ENCODE data around the gene IDI1.

Gene IDI1

DNA sequence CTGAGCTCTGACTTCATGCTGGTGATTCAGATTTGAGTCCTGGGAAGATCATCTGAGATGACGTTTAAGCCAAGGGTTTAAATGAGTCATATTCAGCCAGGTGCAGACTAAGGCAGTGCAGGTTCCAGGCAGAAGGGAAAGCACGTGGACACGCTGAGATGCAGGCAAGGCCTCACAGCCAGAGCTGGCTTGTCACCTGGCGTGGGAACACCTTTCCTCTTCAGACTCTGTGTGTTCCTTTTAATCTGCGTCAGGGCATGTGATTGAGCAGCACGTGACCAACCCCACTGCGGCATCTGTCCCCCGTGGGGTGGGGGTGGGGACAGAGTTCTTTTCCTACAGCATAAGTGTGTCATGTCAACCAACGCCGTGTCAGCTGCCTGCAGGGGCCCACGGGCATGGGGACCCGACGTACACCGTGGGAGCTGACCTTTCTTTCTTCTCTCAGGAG is 12.6 kb downstream of the IDI1 start:
- peak; percentile 82 for DNase-seq (ENCODE audit: low read depth)
- H3K4me3 ChIP-seq (ENCODE audit: low read depth, low read length) = no peak overlapping the region
- TF ChIP-seq CTCF (IDR thresholded peaks at IDR 0.05; ENCODE audit: insufficient read depth, low read depth, low read length, missing control alignments) = no peak

DNA sequence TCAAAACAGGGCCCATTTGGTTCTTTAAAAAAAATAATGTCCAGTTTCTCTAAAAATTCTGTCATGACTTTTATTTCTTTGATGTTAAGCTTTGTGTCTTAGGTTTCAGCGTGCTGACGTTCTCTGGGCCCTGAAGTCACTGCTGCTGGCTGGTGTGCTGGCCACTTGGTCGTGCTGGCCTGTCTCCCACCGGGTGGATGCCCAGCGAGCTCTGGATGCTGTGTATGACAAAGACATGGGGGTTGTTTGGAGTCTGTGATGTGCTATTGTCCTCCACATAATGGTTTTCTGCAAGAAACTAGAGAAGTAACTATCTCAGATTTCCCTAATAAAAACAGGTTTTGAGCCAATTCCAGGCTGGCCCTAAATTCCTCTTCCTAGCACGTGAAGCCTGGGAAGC is 13.7 kb downstream of the IDI1 start:
- no peak for DNase-seq (ENCODE audit: low read depth)
- H3K4me3 ChIP-seq (ENCODE audit: low read depth, low read length) = no peak overlapping the region
- no peak for TF ChIP-seq CTCF (IDR thresholded peaks at IDR 0.05; ENCODE audit: insufficient read depth, low read depth, low read length, missing control alignments)

DNA sequence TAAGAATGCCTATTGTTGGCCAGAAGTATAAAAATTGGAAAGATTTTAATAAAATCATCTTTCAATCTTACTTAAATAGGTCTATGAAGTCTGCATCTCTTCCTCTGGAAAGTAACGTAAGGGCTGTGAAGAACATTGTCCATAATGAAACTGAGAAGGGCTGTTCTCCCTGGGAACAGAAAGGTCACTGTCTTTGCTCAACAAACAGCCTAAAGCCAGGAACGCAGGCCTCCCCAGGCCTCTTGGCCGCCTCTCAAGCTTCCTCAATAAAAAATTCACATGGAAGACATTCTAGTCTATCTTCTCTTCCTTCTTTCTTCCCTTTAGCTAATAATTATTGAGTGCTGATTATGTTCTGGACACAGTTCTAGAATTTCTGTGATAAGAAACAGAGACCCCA is 14.2 kb downstream of the IDI1 start:
- no peak overlapping the region for H3K4me3 ChIP-seq (ENCODE audit: low read depth, low read length)
- no peak for DNase-seq (ENCODE audit: low read depth)
- TF ChIP-seq CTCF (IDR thresholded peaks at IDR 0.05; ENCODE audit: insufficient read depth, low read depth, low read length, missing control alignments) = no peak

DNA sequence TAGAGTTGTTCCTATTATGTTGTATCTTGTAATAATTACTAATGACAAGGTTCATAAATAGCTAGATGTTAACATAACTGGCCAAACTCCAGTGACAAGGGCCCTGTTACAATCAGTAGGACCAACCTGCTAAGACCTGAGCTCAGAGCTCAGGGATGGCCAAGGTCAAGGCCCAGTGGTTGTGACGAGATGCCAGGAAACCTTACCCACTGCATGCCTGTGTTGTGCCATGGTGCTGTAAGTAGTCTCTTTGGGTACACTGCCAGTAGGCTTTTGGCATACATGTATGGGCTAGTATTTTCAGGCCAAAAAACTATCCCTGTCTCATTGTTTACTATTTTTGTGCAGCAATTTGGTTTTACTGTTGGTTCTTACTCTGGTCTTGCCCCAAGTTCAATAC is 15.3 kb downstream of the IDI1 start:
- no peak for DNase-seq (ENCODE audit: low read depth)
- no peak overlapping the region for H3K4me3 ChIP-seq (ENCODE audit: low read depth, low read length)
- no peak for TF ChIP-seq CTCF (IDR thresholded peaks at IDR 0.05; ENCODE audit: insufficient read depth, low read depth, low read length, missing control alignments)

DNA sequence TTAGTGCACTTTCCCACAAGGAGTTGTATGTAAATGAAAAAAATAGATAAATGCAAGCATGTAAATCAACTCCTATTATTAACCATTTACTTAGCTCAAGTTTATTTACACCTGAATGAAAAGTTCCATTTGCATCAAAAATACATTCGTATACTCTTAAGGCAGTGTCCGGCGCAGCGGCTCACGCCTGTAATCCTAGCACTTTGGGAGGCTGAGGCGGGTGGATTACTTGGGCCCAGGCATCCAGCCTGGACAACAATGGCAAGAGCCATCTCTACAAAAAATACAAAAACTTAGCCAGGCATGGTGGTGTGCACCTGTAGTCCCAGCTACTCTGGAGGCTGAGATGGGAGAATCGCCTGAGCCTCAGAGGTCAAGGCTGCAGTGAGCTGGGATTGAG is 19.1 kb downstream of the IDI1 start:
- no peak for TF ChIP-seq CTCF (IDR thresholded peaks at IDR 0.05; ENCODE audit: insufficient read depth, low read depth, low read length, missing control alignments)
- no peak overlapping the region for H3K4me3 ChIP-seq (ENCODE audit: low read depth, low read length)
- DNase-seq (ENCODE audit: low read depth) = no peak

GRCh38 chr10:1026578-1026977 is 22.3 kb downstream of the IDI1 start:
- no peak overlapping the region for H3K4me3 ChIP-seq (ENCODE audit: low read depth, low read length)
- no peak for DNase-seq (ENCODE audit: low read depth)
- no peak for TF ChIP-seq CTCF (IDR thresholded peaks at IDR 0.05; ENCODE audit: insufficient read depth, low read depth, low read length, missing control alignments)

- TF ChIP-seq CTCF (IDR thresholded peaks at IDR 0.05; ENCODE audit: insufficient read depth, low read depth, low read length, missing control alignments) = no peak
- no peak within 1 kb of the TSS for H3K4me3 ChIP-seq (ENCODE audit: low read depth, low read length)
- no peak for DNase-seq (ENCODE audit: low read depth)
Observed at GRCh38 chr10:1025683-1026082, 23.2 kb downstream of the IDI1 start, which contains the start of gene IDI2. IDI2 (minus strand) TSS chr10:1025859; CDS start chr10:1024723, 1,136 bp downstream.
